GM23338 (cell line): Measurements from ENCODE around the gene PRMT5. TPM values are rescaled to one million over a fixed set of nuclear protein-coding genes. Genes with fewer than 3 reads are reported as not detected.

ENCODE experiments used
- ATAC-seq: fragments of 200-7000 bp; cut with Tn5 transposase; 3 replicates; pipeline ENCODE4 v1.9.1; 2020
- DNase-seq: peaks from one replicate; pipeline ENCODE4 v3.0.0-alpha.2; 2015; ENCODE audit warnings: low spot score
- H2AFZ ChIP-seq: fragments of 200-600 bp; sonication (generic); 2 replicates; pipeline ENCODE4 v1.8.0; 2016; ENCODE audit warnings: antibody characterized with exemption, mild to moderate bottlenecking, moderate library complexity
- H3F3A ChIP-seq: fragments of 200-600 bp; sonication (generic); replicated peaks from 2 replicates; pipeline ENCODE4 v1.8.0; 2017; ENCODE audit warnings: antibody characterized with exemption, mixed run types, low read depth
- H3K27ac ChIP-seq: fragments of 200-600 bp; sonication (generic); 2 replicates; pipeline ENCODE4 v1.6.1; 2016; ENCODE audit warnings: low read depth
- H3K27me3 ChIP-seq: fragments of 200-600 bp; sonication (generic); 2 replicates; pipeline ENCODE4 v1.8.0; 2016; ENCODE audit warnings: mild to moderate bottlenecking, mixed run types, moderate library complexity; ENCODE audit not compliant: insufficient read depth
- H3K36me3 ChIP-seq: fragments of 200-600 bp; sonication (generic); 2 replicates; pipeline ENCODE4 v1.8.0; 2016; ENCODE audit warnings: mild to moderate bottlenecking; ENCODE audit not compliant: insufficient read depth
- H3K4me1 ChIP-seq: fragments of 200-600 bp; sonication (generic); 2 replicates; pipeline ENCODE4 v1.8.0; 2016; ENCODE audit warnings: mild to moderate bottlenecking, moderate library complexity; ENCODE audit not compliant: insufficient read depth
- H3K4me2 ChIP-seq: fragments of 200-600 bp; sonication (generic); 2 replicates; pipeline ENCODE4 v1.7.1; 2017; ENCODE audit warnings: mixed run types
- H3K4me3 ChIP-seq: fragments of 200-600 bp; sonication (generic); 2 replicates; pipeline ENCODE4 v1.6.1; 2016; ENCODE audit warnings: mixed run types
- H3K79me2 ChIP-seq: fragments of 200-600 bp; sonication (generic); replicated peaks from 2 replicates; pipeline ENCODE4 v1.8.0; 2017; ENCODE audit warnings: mild to moderate bottlenecking; ENCODE audit not compliant: insufficient read depth
- H3K9me2 ChIP-seq: fragments of 200-600 bp; sonication (generic); 2 replicates; pipeline ENCODE4 v1.8.0; 2017; ENCODE audit not compliant: insufficient read depth
- H4K20me1 ChIP-seq: fragments of 200-600 bp; sonication (generic); replicated peaks from 2 replicates; pipeline ENCODE4 v1.8.0; 2017; ENCODE audit warnings: mild to moderate bottlenecking; ENCODE audit not compliant: insufficient read depth
- H3K27ac Mint-ChIP-seq: 2 replicates; pipeline ENCODE4 v1.8.0; 2020; ENCODE audit warnings: inconsistent platforms, mild to moderate bottlenecking, moderate library complexity, mixed read lengths
- H3K27me3 Mint-ChIP-seq: 3 replicates; pipeline ENCODE4 v1.8.0; 2022; ENCODE audit warnings: low read depth, mild to moderate bottlenecking, moderate library complexity, mixed read lengths, inconsistent platforms; ENCODE audit not compliant: insufficient read depth, poor library complexity
- H3K36me3 Mint-ChIP-seq: 3 replicates; pipeline ENCODE4 v1.8.0; 2021; ENCODE audit warnings: low read depth, mild to moderate bottlenecking, inconsistent platforms, moderate library complexity, mixed read lengths
- H3K4me1 Mint-ChIP-seq: 3 replicates; pipeline ENCODE4 v1.8.0; 2020; ENCODE audit warnings: mild to moderate bottlenecking, inconsistent platforms, mixed read lengths
- H3K4me3 Mint-ChIP-seq: 3 replicates; pipeline ENCODE4 v1.8.0; 2021; ENCODE audit warnings: moderate library complexity, mild to moderate bottlenecking, inconsistent platforms, mixed read lengths
- H3K9me3 Mint-ChIP-seq: 3 replicates; pipeline ENCODE4 v1.8.0; 2020; ENCODE audit warnings: moderate library complexity, mild to moderate bottlenecking, inconsistent platforms, mixed read lengths
- EZH2 ChIP-seq: fragments of 200-600 bp; sonication (generic); IDR thresholded peaks from one replicate; pipeline ENCODE4 v1.8.0; 2017; ENCODE audit warnings: antibody characterized with exemption, mild to moderate bottlenecking, low read depth; ENCODE audit not compliant: unreplicated experiment
- JUNB ChIP-seq: IDR thresholded peaks from one replicate; pipeline ENCODE4 v1.6.1; 2016; ENCODE audit warnings: antibody characterized with exemption; ENCODE audit not compliant: unreplicated experiment
- NANOG ChIP-seq: IDR thresholded peaks from 2 replicates; pipeline ENCODE4 v1.6.1; 2016; ENCODE audit warnings: antibody characterized with exemption, borderline replicate concordance
- POLR2AphosphoS5 ChIP-seq: IDR thresholded peaks from 2 replicates; pipeline ENCODE4 v1.6.1; 2016; ENCODE audit warnings: antibody characterized with exemption, low read depth
- STAT1 ChIP-seq: IDR thresholded peaks from one replicate; pipeline ENCODE4 v1.6.1; 2016; ENCODE audit warnings: antibody characterized with exemption; ENCODE audit not compliant: unreplicated experiment
- ZNF114 ChIP-seq: fragments of 250-450 bp; sonication (Bioruptor Pico); IDR thresholded peaks from 2 replicates; pipeline ENCODE4 v1.5.0; 2020; ENCODE audit warnings: mild to moderate bottlenecking, moderate library complexity
- ZNF331 ChIP-seq: fragments of 250-450 bp; sonication (Bioruptor Pico); IDR thresholded peaks from 2 replicates; pipeline ENCODE4 v1.5.0; 2020; ENCODE audit warnings: low read depth, mild to moderate bottlenecking, moderate library complexity
- ZNF462 ChIP-seq: fragments of 250-450 bp; sonication (Bioruptor Pico); IDR thresholded peaks from 2 replicates; pipeline ENCODE4 v1.5.0; 2020; ENCODE audit warnings: mild to moderate bottlenecking, moderate library complexity
- polyA plus RNA-seq: library from polyadenylated mRNA; unstranded; fragments of >200 nt; fragmentation: Nextera tagmentation; extraction: Ambion mirVana; gene quantifications from 2 replicates; pipeline ENCODE4 v1.2.1, GENCODE V29; 2016
- total RNA-seq: library from RNA; depleted of rRNA; stranded (reverse); fragments of >200 nt; shearing (Covaris generic); gene quantifications from 2 replicates; pipeline ENCODE4 v1.2.3, GENCODE V29; 2014
- TF ChIP-seq, protein P1 (sequence below): IDR thresholded peaks from one replicate; pipeline ENCODE4 v1.6.1; 2018; ENCODE audit warnings: antibody characterized with exemption; ENCODE audit not compliant: unreplicated experiment
- TF ChIP-seq, protein P2 (sequence below), 2 experiments: fragments of 200-600 bp in 1 of 2; sonication (generic) in 1 of 2; conservative IDR thresholded peaks; 2 replicates each; pipeline versions ENCODE4 v1.5.1 to v1.6.1; 2016 to 2017; ENCODE audit warnings: antibody characterized with exemption in 2 of 2, low read depth in 2 of 2, mild to moderate bottlenecking in 2 of 2, moderate library complexity in 1 of 2
- TF ChIP-seq, protein P3 (sequence below): IDR thresholded peaks from 2 replicates; pipeline ENCODE4 v1.6.1; 2016; ENCODE audit warnings: antibody characterized with exemption

Gene PRMT5
- total and polyA plus RNA-seq, 2 experiments from 2014 or later, result 68.8 to 124 TPM

DNA sequence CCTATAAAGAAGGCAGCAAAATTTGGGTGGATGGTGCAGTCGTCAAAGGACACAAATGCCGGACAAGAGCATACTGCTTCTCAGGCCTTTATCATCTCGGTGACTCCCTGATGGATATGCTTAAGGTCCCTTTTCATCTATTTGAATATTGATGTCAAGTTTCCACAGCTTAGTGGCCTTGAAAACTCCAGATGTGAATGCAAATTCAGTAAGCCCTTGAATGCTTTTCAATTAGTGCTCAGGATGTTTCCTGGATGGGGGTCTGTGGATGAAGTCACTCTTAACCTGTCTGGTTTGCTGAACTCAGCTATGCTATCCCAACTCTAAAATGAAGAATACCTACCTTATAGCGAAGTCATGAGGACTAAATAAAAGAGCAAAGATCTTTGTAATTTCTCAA is 35.5 kb downstream of the PRMT5 start (continued):
- TF ChIP-seq, protein P1, sequence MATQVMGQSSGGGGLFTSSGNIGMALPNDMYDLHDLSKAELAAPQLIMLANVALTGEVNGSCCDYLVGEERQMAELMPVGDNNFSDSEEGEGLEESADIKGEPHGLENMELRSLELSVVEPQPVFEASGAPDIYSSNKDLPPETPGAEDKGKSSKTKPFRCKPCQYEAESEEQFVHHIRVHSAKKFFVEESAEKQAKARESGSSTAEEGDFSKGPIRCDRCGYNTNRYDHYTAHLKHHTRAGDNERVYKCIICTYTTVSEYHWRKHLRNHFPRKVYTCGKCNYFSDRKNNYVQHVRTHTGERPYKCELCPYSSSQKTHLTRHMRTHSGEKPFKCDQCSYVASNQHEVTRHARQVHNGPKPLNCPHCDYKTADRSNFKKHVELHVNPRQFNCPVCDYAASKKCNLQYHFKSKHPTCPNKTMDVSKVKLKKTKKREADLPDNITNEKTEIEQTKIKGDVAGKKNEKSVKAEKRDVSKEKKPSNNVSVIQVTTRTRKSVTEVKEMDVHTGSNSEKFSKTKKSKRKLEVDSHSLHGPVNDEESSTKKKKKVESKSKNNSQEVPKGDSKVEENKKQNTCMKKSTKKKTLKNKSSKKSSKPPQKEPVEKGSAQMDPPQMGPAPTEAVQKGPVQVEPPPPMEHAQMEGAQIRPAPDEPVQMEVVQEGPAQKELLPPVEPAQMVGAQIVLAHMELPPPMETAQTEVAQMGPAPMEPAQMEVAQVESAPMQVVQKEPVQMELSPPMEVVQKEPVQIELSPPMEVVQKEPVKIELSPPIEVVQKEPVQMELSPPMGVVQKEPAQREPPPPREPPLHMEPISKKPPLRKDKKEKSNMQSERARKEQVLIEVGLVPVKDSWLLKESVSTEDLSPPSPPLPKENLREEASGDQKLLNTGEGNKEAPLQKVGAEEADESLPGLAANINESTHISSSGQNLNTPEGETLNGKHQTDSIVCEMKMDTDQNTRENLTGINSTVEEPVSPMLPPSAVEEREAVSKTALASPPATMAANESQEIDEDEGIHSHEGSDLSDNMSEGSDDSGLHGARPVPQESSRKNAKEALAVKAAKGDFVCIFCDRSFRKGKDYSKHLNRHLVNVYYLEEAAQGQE, result no peak
- TF ChIP-seq EZH2 (no peak), POLR2AphosphoS5 (no peak), STAT1 (no peak), ZNF114 (CRISPR knock-in tag) (no peak), JUNB (no peak), ZNF331 (CRISPR knock-in tag) (no peak)
- TF ChIP-seq, protein P2, sequence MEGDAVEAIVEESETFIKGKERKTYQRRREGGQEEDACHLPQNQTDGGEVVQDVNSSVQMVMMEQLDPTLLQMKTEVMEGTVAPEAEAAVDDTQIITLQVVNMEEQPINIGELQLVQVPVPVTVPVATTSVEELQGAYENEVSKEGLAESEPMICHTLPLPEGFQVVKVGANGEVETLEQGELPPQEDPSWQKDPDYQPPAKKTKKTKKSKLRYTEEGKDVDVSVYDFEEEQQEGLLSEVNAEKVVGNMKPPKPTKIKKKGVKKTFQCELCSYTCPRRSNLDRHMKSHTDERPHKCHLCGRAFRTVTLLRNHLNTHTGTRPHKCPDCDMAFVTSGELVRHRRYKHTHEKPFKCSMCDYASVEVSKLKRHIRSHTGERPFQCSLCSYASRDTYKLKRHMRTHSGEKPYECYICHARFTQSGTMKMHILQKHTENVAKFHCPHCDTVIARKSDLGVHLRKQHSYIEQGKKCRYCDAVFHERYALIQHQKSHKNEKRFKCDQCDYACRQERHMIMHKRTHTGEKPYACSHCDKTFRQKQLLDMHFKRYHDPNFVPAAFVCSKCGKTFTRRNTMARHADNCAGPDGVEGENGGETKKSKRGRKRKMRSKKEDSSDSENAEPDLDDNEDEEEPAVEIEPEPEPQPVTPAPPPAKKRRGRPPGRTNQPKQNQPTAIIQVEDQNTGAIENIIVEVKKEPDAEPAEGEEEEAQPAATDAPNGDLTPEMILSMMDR (conservative IDR thresholded peaks at IDR 0.05; ENCODE audit: low read depth in 2 of 2), result no peak

DNA sequence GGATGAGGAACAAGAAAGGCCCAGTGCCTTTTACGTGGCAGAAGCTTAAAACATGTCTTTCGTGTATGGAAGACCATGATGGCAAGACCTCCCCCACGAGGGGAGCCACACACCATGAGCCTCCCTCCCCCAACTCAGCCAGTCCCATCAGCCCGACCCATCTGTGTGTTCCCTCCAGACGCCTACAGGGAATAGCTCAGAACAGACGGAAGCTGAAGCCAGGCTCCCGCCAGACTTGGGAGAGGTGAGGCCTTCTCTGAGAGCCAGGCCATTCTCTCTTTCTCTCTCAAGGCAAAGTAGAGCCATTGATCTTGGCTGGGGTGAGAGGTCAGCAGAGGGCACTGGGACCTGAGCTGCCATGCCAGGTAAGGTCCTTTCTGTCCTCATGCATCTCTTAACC is 36.7 kb downstream of the PRMT5 start:
- H3F3A ChIP-seq, result peaks cover 4% of the 10 kb centered on the region; the same call in 1 of the 2 replicates
- Mint-ChIP-seq H3K4me1 (peaks cover 10% of the 10 kb centered on the region), H3K27me3 (peaks cover 11% of the 10 kb centered on the region), H3K27ac (no peak overlapping the region), H3K9me3 (no peaks in the 10 kb centered on the region), H3K4me3 (no peak overlapping the region), H3K36me3 (no peaks in the 10 kb centered on the region)
- ATAC-seq (peak; percentile 43; the same call in 2 of the 3 replicates), DNase-seq (peak; percentile 39)
- H4K20me1 ChIP-seq, result no peaks in the 10 kb centered on the region; the same call in 1 of the 2 replicates
- H3K79me2 ChIP-seq, result no peaks in the 10 kb centered on the region
- H3K27me3 ChIP-seq, result peaks cover 24% of the 10 kb centered on the region
- no peaks in the 10 kb centered on the region for H3K9me2 ChIP-seq
- H2AFZ ChIP-seq, result no peak overlapping the region
- H3K36me3 ChIP-seq, result no peaks in the 10 kb centered on the region
- no peak overlapping the region for H3K27ac ChIP-seq
- H3K4me3 ChIP-seq, result no peak overlapping the region
- H3K4me1 ChIP-seq, result no peaks in the 10 kb centered on the region
- H3K4me2 ChIP-seq, result no peak overlapping the region
- TF ChIP-seq STAT1 (no peak), JUNB (no peak), NANOG (no peak), EZH2 (no peak), ZNF462 (CRISPR knock-in tag) (no peak)
- TF ChIP-seq, protein P3, sequence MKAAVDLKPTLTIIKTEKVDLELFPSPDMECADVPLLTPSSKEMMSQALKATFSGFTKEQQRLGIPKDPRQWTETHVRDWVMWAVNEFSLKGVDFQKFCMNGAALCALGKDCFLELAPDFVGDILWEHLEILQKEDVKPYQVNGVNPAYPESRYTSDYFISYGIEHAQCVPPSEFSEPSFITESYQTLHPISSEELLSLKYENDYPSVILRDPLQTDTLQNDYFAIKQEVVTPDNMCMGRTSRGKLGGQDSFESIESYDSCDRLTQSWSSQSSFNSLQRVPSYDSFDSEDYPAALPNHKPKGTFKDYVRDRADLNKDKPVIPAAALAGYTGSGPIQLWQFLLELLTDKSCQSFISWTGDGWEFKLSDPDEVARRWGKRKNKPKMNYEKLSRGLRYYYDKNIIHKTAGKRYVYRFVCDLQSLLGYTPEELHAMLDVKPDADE, result no peak
